ENCODE data around the gene TSC2.

Gene TSC2

GRCh38 chr16:2071454-2072202, 23.8 kb downstream of the TSC2 start:
- no peak for DNase-seq

- no peak for DNase-seq
Observed at GRCh38 chr16:2072926-2073325, 25.1 kb downstream of the TSC2 start.

GRCh38 chr16:2074071-2074470, 26.3 kb downstream of the TSC2 start:
- DNase-seq: no peak

GRCh38 chr16:2075631-2076030, 27.8 kb downstream of the TSC2 start:
- no peak for DNase-seq

GRCh38 chr16:2076072-2076865, 28.5 kb downstream of the TSC2 start:
- DNase-seq: no peak

- DNase-seq: no peak
Observed at GRCh38 chr16:2077016-2077415, 29.2 kb downstream of the TSC2 start.

- DNase-seq: no peak
Observed at GRCh38 chr16:2077696-2078095, 29.9 kb downstream of the TSC2 start.

GRCh38 chr16:2078096-2078495, 30.3 kb downstream of the TSC2 start:
- no peak for DNase-seq

- no peak for DNase-seq
Observed at GRCh38 chr16:2078691-2079090, 30.9 kb downstream of the TSC2 start.

- DNase-seq: no peak
Observed at GRCh38 chr16:2079311-2079800, 31.6 kb downstream of the TSC2 start.

- no peak for DNase-seq
Observed at GRCh38 chr16:2079991-2080390, 32.2 kb downstream of the TSC2 start.

- DNase-seq: no peak
Observed at GRCh38 chr16:2081201-2082084, 33.7 kb downstream of the TSC2 start.

- no peak for DNase-seq
Observed at GRCh38 chr16:2082171-2082982, 34.6 kb downstream of the TSC2 start.

- no peak for DNase-seq
Observed at GRCh38 chr16:2082983-2083364, 35.2 kb downstream of the TSC2 start.

- no peak for DNase-seq
Observed at GRCh38 chr16:2083409-2083808, 35.6 kb downstream of the TSC2 start.

GRCh38 chr16:2083876-2084780, 36.3 kb downstream of the TSC2 start:
- DNase-seq: no peak

GRCh38 chr16:2084895-2085625, 37.3 kb downstream of the TSC2 start:
- no peak for DNase-seq

- DNase-seq: no peak
Observed at GRCh38 chr16:2085669-2086068, 37.9 kb downstream of the TSC2 start.

- DNase-seq: no peak
Observed at GRCh38 chr16:2086106-2086742, 38.4 kb downstream of the TSC2 start.
